HG03066 (cell line): ENCODE data around the gene TUFM.
"Not testable (repeated sequence)": the region's sequence is repeated elsewhere in the genome, so short reads cannot be mapped to it uniquely, and the experiment has no call there.

Experiments
- ATAC-seq: cut with Tn5 transposase; IDR thresholded peaks from one replicate; pipeline ENCODE4 v1.9.1; 2021; ENCODE audit warnings: low read depth; ENCODE audit not compliant: unreplicated experiment

The TUFM gene

DNA sequence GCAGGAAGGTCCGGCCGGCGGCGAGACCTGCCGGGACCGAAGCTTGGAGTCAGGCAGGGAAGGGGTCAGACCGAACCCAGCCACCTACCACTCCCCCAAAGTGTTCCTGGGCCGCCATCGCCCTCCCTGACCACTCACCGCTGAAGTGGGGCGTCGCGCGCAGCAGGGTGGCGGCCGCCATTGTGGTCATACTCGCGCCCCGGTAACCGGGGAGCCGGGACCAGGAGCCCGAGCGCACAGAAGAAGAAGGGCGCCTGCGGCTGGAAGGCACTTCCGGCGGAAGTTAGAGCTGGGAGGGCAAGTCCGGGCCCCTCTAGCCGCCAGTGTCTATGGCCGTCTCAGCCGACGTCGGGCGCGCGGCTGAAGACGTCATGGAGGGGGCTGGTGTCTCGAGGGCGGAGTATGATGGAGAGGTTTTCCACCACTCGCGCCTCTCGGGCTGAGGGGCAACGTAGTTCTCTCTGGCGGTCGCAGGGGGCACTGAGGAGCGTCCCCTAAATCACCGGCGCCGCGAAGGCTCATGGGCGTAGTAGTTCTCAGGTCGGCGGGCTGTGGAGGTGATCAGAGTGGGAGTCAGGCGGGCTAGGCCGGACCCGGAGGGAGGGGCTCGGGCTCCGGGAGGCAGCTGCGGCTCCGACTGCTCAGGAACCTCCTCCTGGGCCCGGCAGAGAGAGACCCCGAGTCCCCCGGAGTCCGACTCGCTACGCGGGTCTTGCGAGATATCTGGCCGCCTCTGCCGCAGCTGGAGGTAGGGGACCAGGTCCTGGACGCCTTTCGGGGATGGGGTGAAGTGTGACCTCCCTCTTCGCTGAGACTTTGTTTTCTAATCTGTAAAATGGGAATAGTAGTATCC lies at the start of gene TUFM:
TSS of gene TUFM (minus strand) at position 269 of the 853 bp plus-strand sequence. CDS start at position 190, 79 bp downstream.
- peak; percentile 89 for ATAC-seq

DNA sequence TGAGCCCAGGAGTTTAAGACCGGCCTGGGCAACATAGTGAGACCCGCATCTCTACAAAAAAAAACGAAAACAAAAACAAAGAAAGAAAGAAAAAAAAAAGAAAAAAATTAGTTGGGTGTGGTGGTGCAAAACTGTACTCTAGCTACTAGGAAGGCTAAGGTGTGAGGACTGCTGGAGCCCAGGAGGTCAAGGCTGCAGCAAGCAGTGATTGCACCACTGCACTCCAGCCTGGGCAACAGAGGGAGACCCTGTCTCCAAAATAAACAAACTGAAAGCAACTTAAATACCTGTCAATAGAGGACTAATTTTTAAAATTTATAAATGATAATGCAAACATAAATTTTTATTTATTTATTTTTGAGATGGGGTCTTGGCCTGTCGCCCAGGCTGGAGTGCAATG lies 49.5 kb upstream of the TUFM start:
- ATAC-seq: no peak

DNA sequence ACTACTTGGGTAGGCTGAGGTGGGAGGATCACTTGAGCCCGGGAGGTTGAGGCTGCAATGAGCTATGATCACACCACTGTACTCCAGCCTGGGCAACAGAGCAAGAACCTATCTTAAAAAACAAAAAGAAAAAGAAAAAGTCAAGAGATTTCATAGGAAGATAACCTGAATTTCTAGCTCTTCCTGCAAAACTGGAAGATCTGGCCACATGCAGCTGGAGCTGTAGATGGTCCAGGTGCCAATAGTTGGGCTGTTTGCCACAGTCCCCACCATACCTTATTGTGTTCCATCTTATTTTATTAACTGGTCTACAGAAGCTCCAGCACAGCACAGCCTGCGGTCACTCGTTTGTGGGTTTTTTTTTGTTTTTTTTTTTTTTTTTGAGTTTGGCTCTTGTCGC lies 47.1 kb upstream of the TUFM start:
- no peak for ATAC-seq

- ATAC-seq: no peak
Observed at GRCh38 chr16:28891964-28892890, 46.1 kb upstream of the TUFM start.

DNA sequence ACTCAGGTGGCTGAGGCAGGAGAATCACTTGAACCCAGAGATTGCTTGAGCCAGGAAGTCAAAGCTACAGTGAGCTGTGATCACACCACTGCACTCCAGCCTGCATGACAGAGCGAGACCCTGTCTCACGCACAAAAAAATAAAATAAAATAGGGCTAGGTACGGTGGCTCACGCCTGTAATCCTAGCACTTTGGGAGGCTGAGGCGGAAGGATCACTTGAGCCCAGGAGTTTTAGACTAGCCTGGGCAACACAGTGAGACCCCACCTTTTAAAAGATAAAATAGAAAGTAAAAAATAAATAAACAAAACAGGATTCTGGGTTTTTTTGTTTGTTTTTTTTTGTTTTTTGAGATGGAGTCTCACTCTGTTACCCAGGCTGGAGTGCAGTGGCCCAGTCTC lies 44.2 kb upstream of the TUFM start:
- ATAC-seq: not testable (repeated sequence)

DNA sequence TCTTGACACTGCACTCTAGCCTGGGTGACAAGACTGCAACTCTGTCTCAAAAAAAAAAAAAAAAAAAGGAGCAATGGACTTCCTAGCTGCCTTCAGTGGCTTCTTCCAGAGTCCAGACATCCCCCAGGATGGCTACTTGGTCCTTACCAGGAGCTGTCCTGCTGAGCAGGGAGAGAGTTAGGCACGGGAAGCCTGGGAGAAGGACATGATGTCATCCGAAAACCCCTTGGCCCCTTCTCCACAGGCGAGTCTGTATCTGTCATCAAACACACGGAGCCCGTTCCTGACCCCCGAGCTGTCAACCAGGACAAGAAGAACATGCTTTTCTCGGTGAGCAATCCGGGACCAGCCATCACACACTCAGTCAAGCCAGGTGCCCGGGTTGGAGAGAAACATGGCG lies 40.8 kb upstream of the TUFM start:
- ATAC-seq: no peak

DNA sequence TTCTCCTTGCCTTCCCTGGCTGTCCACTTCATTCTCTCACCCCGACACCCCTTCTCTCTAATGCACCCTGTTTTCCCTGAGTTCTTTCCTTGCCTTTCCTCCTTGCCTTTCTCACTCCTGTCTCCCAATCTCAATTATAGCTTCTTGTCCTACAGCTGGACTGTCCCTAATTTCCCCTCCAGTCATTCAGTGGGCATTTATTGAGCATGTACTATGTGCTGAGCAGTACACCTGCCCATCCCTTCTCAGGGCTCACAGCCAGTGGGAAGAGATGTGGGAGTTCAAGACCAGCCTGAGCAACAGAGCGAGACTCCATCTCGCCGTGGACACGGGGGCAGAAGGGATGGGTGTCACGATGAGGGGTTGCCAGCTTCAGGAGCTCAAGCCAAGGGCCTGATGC lies 37.9 kb upstream of the TUFM start:
- no peak for ATAC-seq

GRCh38 chr16:28883221-28883996 lies 37.3 kb upstream of the TUFM start:
- no peak for ATAC-seq

GRCh38 chr16:28882551-28883160 lies 36.5 kb upstream of the TUFM start:
- no peak for ATAC-seq

DNA sequence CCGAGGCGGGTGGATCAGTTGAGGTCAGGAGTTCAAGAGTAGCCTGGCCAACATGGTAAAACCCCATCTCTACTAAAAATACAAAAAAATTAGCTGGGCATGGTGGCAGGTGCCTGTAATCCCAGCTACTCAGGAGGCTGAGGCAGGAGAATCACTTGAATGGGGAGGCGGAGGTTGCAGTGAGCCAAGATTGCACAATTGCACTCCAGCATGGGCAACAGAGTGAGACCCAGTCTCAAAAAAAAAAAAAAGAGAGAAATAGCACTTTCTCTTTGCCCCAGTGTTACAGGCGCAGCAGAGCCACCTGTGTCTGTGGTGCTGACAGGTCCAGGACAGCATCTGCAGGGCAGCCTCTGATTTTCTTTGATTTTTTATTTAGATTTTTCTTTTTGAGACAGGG lies 35.4 kb upstream of the TUFM start:
- ATAC-seq: not testable (repeated sequence)

- ATAC-seq: no peak
Observed at GRCh38 chr16:28880955-28881354, 34.8 kb upstream of the TUFM start.

DNA sequence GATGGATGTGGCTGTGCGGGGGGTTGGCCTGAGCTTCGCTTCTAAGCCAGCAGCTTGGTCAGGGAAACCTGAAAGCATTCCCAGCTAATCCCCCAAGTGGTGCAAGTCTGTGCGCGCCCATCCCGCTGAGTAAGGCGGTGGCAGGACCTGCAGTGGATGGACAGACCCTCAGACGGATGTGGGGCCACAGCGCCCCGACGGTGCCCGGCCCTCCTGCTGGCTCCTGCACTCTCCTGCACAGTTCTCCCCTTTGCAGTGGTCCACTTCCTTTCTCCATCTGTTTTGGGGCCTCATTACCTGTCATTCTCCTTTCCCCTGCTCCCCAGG lies 34.4 kb upstream of the TUFM start:
- no peak for ATAC-seq

GRCh38 chr16:28879841-28880588 lies 33.9 kb upstream of the TUFM start:
- no peak for ATAC-seq

GRCh38 chr16:28879261-28879840 lies 33.2 kb upstream of the TUFM start:
- no peak for ATAC-seq

- no peak for ATAC-seq
Observed at GRCh38 chr16:28878083-28878926, 32.2 kb upstream of the TUFM start, which contains the start of gene ATP2A1. Gene ATP2A1, plus strand, starts transcription at chr16:28878488. Its CDS starts 184 bp downstream, at chr16:28878672.

DNA sequence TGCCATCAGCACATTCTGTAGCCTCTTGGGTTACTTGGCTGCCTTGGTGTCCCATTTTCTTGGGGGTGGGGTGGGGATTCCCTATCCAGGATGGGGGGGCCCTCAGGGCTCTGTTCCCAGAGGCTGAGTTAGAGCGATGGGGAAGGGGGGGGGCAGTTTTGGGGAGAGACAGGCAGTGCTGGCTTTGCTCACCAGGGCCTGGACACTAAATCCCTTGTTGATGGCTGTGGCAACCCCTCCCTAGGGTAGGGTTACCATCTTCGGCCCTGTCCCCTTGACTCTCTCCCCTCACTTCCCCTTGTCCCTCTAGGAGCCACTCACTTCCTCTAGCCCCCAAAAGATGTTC lies 31.5 kb upstream of the TUFM start:
- no peak for ATAC-seq

DNA sequence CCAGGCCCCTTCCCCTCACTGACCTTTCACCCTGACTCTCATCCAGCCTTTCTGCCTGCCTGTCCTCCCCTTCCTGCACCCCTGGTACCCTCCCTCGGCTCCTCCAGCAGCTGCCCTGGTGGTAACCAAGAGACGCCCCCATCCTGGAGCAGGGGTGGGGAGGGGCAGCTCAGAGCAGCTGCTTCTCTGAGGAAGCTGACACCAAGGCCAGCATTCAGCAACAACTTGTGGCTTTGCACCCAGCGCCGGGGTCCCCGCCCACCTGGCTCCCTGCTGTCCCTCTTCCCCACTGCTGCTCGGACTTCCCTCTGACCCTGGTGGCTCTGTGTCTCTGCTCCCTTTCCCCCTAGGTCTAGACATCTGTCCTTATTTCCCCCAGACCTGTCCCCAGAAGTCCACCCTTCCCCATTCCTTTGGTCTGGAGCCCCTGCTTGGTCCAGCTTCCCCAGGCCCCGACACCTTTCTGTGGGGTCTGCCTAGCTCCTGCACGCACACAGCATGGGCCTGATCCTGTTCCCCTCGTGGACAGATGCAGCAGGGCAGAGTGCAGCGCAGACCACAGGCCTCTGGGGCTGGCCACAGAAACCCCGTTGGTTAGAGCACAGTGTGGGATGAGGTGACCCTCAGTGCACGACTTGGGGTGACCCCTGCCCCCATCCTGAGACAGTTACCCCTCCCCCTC lies 31.0 kb upstream of the TUFM start:
- no peak for ATAC-seq
